Measurements from ENCODE around the gene ENOX1.

ENOX1 gene

GRCh38 chr13:43528992-43529391 is 257.8 kb downstream of the ENOX1 start:
- no peak for DNase-seq

- no peak for DNase-seq
These were observed 264.0 kb downstream of the ENOX1 start for GRCh38 chr13:43522788-43523187.

- no peak for DNase-seq
These were observed 266.4 kb downstream of the ENOX1 start for GRCh38 chr13:43520351-43520750.

GRCh38 chr13:43518833-43519232 is 267.9 kb downstream of the ENOX1 start:
- DNase-seq = no peak

- no peak for DNase-seq
These were observed 270.4 kb downstream of the ENOX1 start for GRCh38 chr13:43516401-43516833.

GRCh38 chr13:43515531-43515930 is 271.2 kb downstream of the ENOX1 start:
- no peak for DNase-seq

GRCh38 chr13:43514311-43514710 is 272.5 kb downstream of the ENOX1 start:
- DNase-seq = no peak

- no peak for DNase-seq
These were observed 274.6 kb downstream of the ENOX1 start for GRCh38 chr13:43512221-43512620.

- no peak for DNase-seq
These were observed 275.5 kb downstream of the ENOX1 start for GRCh38 chr13:43510956-43511901.

- DNase-seq = no peak
These were observed 291.0 kb downstream of the ENOX1 start for GRCh38 chr13:43495732-43496131.

GRCh38 chr13:43494206-43494605 is 292.6 kb downstream of the ENOX1 start:
- DNase-seq = no peak

- DNase-seq = no peak
These were observed 293.2 kb downstream of the ENOX1 start for GRCh38 chr13:43493496-43494000.

GRCh38 chr13:43492745-43493144 is 294.0 kb downstream of the ENOX1 start:
- no peak for DNase-seq

GRCh38 chr13:43492311-43492710 is 294.5 kb downstream of the ENOX1 start:
- DNase-seq = no peak

- no peak for DNase-seq
These were observed 297.5 kb downstream of the ENOX1 start for GRCh38 chr13:43489233-43489632.

GRCh38 chr13:43487885-43488284 is 298.9 kb downstream of the ENOX1 start:
- no peak for DNase-seq

- no peak for DNase-seq
These were observed 299.3 kb downstream of the ENOX1 start for GRCh38 chr13:43487461-43487860.

- DNase-seq = no peak
These were observed 302.1 kb downstream of the ENOX1 start for GRCh38 chr13:43484432-43485225.

GRCh38 chr13:43483930-43484329 is 302.8 kb downstream of the ENOX1 start:
- DNase-seq = no peak

GRCh38 chr13:43482641-43483040 is 304.1 kb downstream of the ENOX1 start:
- no peak for DNase-seq

GRCh38 chr13:43482026-43482425 is 304.7 kb downstream of the ENOX1 start:
- DNase-seq = no peak

- no peak for DNase-seq
These were observed 307.9 kb downstream of the ENOX1 start for GRCh38 chr13:43478902-43479301.

- no peak for DNase-seq
These were observed 308.6 kb downstream of the ENOX1 start for GRCh38 chr13:43478211-43478610.

GRCh38 chr13:43475140-43475539 is 311.6 kb downstream of the ENOX1 start:
- no peak for DNase-seq

All from NCI-H1092 treated with DMSO at 0.1 percent for 48 hours (cell line).